K562 (cell line): ENCODE measurements around the gene RIPK3. TPM values are rescaled to one million over a fixed set of nuclear protein-coding genes. Genes with fewer than 3 reads are reported as not detected.

Experiments used
- ATAC-seq: fragments of 200-7000 bp; cut with Tn5 transposase; 3 replicates; pipeline ENCODE4 v1.9.1; 2020; ENCODE audit warnings: moderate library complexity
- BruUV-seq: library from RNA; stranded (reverse); fragments of 400-500 nt; replicated peaks from 2 replicates; lab custom pipeline; 2021; lab: Mats Ljungman, UMichigan
- CTCF ChIA-PET: fragments of 300-600 bp; formaldehyde crosslinking; extraction: SDS; loops from one replicate; lab custom pipeline; 2021; ENCODE audit warnings: low intra/inter-chr PET ratio; lab: Yijun Ruan, JAX
- POLR2A ChIA-PET: fragments of 300-600, 350-650 bp; sonication (Branson Sonifier 250); formaldehyde crosslinking; extraction: SDS; loops from one replicate; lab custom pipeline; 2021; ENCODE audit warnings: antibody characterized with exemption, inconsistent platforms; lab: Yijun Ruan, JAX
- DNase-seq, 4 experiments: peaks; one replicate each; pipeline versions ENCODE4 v3.0.0 to v3.0.0-alpha.2; 2011 to 2018; ENCODE audit warnings: low spot score in 3 of 4, mixed read lengths in 3 of 4; ENCODE audit errors: extremely low read depth in 1 of 4
- FAIRE-seq: peaks from 2 replicates; lab custom pipeline; 2011; peaks lifted over from hg19 to GRCh38; lab: Jason Lieb, UNC
- H2AFZ ChIP-seq: 2 replicates; pipeline ENCODE4 v1.6.0; 2011; ENCODE audit warnings: low read depth, low read length, control low read depth, inconsistent platforms
- H3K27ac ChIP-seq: fragments of 200-600 bp; 3 replicates; pipeline ENCODE4 v1.8.0; 2011; ENCODE audit warnings: low read depth, mild to moderate bottlenecking, control low read depth, inconsistent platforms, low read length, moderate library complexity, mixed read lengths; ENCODE audit errors: extremely low read depth
- H3K27me3 ChIP-seq, 2 experiments: fragments of 300-600 bp in 1 of 2; 2 replicates in 1 of 2; 3 replicates in 1 of 2; pipeline versions ENCODE4 v1.6.0 to v1.8.0; 2011; ENCODE audit warnings: inconsistent platforms in 2 of 2, low read length in 2 of 2, mild to moderate bottlenecking in 1 of 2, mixed read lengths in 1 of 2, moderate library complexity in 1 of 2; ENCODE audit not compliant: control insufficient read depth in 2 of 2, insufficient read depth in 2 of 2
- H3K36me3 ChIP-seq: fragments of 300-600 bp; 3 replicates; pipeline ENCODE4 v1.8.0; 2011; ENCODE audit warnings: mild to moderate bottlenecking, low read length, inconsistent platforms; ENCODE audit not compliant: control insufficient read depth, insufficient read depth
- H3K4me1 ChIP-seq, 2 experiments: fragments of 200-600 bp in 1 of 2; replicated peaks in 1 of 2; 2 replicates in 1 of 2; 3 replicates in 1 of 2; pipeline versions ENCODE4 v1.5.1 to v1.8.0; 2011; ENCODE audit warnings: inconsistent platforms in 2 of 2, low read length in 2 of 2, mild to moderate bottlenecking in 1 of 2, mixed read lengths in 1 of 2, moderate library complexity in 1 of 2; ENCODE audit not compliant: control insufficient read depth in 2 of 2, insufficient read depth in 2 of 2
- H3K4me2 ChIP-seq: 2 replicates; pipeline ENCODE4 v1.6.1; 2011; ENCODE audit warnings: low read length, control low read depth, inconsistent platforms, mixed read lengths; ENCODE audit not compliant: insufficient read depth
- H3K4me3 ChIP-seq: fragments of 200-600 bp; sonication (generic), shearing (Covaris generic); 2 replicates; pipeline ENCODE4 v1.5.1; 2016; ENCODE audit warnings: control low read depth, inconsistent platforms
- H3K79me2 ChIP-seq: fragments of 200-600 bp; 3 replicates; pipeline ENCODE4 v1.8.0; 2011; ENCODE audit warnings: low read length, inconsistent platforms; ENCODE audit not compliant: control insufficient read depth, insufficient read depth
- H3K9ac ChIP-seq, 2 experiments: 2 replicates each; pipeline versions ENCODE4 v1.6.0 to v1.6.1; 2011; ENCODE audit warnings: low read depth in 2 of 2, low read length in 2 of 2, control low read depth in 1 of 2, inconsistent platforms in 1 of 2, mild to moderate bottlenecking in 1 of 2, mixed read lengths in 1 of 2; ENCODE audit not compliant: insufficient read depth in 1 of 2
- H3K9me1 ChIP-seq: one replicate; pipeline ENCODE4 v1.6.0; 2011; ENCODE audit warnings: inconsistent platforms, mild to moderate bottlenecking, low read length, moderate library complexity; ENCODE audit not compliant: control insufficient read depth, insufficient read depth
- H3K9me3 ChIP-seq: replicated peaks from 2 replicates; pipeline ENCODE4 v1.5.1; 2011; ENCODE audit warnings: low read depth, low read length, inconsistent platforms; ENCODE audit not compliant: control insufficient read depth, insufficient read depth
- H4K20me1 ChIP-seq: replicated peaks from 2 replicates; pipeline ENCODE4 v1.6.1; 2011; ENCODE audit warnings: low read length, inconsistent platforms, mixed read lengths; ENCODE audit not compliant: control insufficient read depth, insufficient read depth
- HSF4 ChIP-seq: fragments of 250-450 bp; sonication (Bioruptor Pico); IDR thresholded peaks from 2 replicates; pipeline ENCODE4 v2.1.2; 2022; ENCODE audit warnings: mild to moderate bottlenecking, moderate library complexity, borderline replicate concordance
- MCM3 ChIP-seq: fragments of 450-650 bp; IDR thresholded peaks from 2 replicates; pipeline ENCODE4 v1.6.1; 2016
- SAP30 ChIP-seq: fragments of 200-600 bp; sonication (generic); IDR thresholded peaks from 2 replicates; pipeline ENCODE4 v1.6.1; 2012; ENCODE audit warnings: borderline replicate concordance, low read depth, mild to moderate bottlenecking, moderate library complexity, low read length, control low read depth, inconsistent platforms; ENCODE audit not compliant: insufficient read depth, poor library complexity, severe bottlenecking
- ZFP30 ChIP-seq: fragments of 250-450 bp; sonication (Bioruptor Pico); IDR thresholded peaks from 2 replicates; pipeline ENCODE4 v1.8.0; 2022; ENCODE audit warnings: moderate library complexity, mild to moderate bottlenecking, inconsistent platforms, borderline replicate concordance
- ZNF347 ChIP-seq: fragments of 450-650 bp; formaldehyde crosslinking; IDR thresholded peaks from 2 replicates; pipeline ENCODE4 v1.4.0; 2020; ENCODE audit warnings: low read depth, mild to moderate bottlenecking, moderate library complexity
- ZNF586 ChIP-seq: fragments of 450-650 bp; formaldehyde crosslinking; conservative IDR thresholded peaks from 2 replicates; pipeline ENCODE4 v1.4.0; 2020; ENCODE audit warnings: mild to moderate bottlenecking, moderate library complexity
- ZNF778 ChIP-seq: fragments of 450-650 bp; formaldehyde crosslinking; IDR thresholded peaks from 2 replicates; pipeline ENCODE4 v1.4.0; 2020; ENCODE audit warnings: mild to moderate bottlenecking, moderate library complexity
- WGBS: fragments of 100-300 bp; shearing (Covaris generic); methylation state at CpG from one replicate; pipeline ENCODE4 v1.1.6; 2016; ENCODE audit warnings: low coverage, mixed read lengths; ENCODE audit not compliant: insufficient coverage; ENCODE audit errors: missing lambda C conversion rate; 5-methylcytosine and 5-hydroxymethylcytosine counted together
- in situ Hi-C: fragments of 300-500 bp; cut with MboI; formaldehyde crosslinking; loops from 4 replicates; pipeline ENCODE4 v1.15.0; 2018; ENCODE audit warnings: inconsistent platforms, mixed read lengths
- intact Hi-C: fragments of 100-400 bp; cut with micrococcal nuclease; formaldehyde crosslinking; loops from 2 replicates; pipeline ENCODE4 v1.14.2; 2022
- polyA plus RNA-seq, 8 experiments: library from polyadenylated mRNA; depleted of rRNA in 4 of 8; stranded (reverse) in 5 of 8; unstranded in 3 of 8; fragments of >200 nt; fragmentation: Nextera tagmentation in 2 of 8; fragmentation: Illumina TruSeq in 1 of 8; extraction: Ambion mirVana in 2 of 8; extraction: Trizol in 1 of 8; gene quantifications; 2 replicates each; pipeline versions ENCODE4 v1.2.1 to v1.2.3, GENCODE V29; 2011 to 2014; ENCODE audit warnings: inconsistent platforms in 1 of 8, missing spikeins in 1 of 8
- total RNA-seq, 7 experiments: library from RNA; depleted of rRNA in 6 of 7; stranded (reverse); fragments of >200 nt in 6 of 7; fragmentation: Illumina TruSeq in 2 of 7; extraction: Trizol in 2 of 7; gene quantifications; 2 replicates each; pipeline versions ENCODE4 v1.2.1 to v1.2.3, GENCODE V29; 2011 to 2021; ENCODE audit warnings: low replicate concordance in 1 of 7

RIPK3 gene
- total and polyA plus RNA-seq, 9 of the 15 experiments (the other 6 are each of a cell fraction or from before 2014, with no cell fraction given): 0.03 to 0.43 (median 0.28) TPM; not detected in 3

DNA sequence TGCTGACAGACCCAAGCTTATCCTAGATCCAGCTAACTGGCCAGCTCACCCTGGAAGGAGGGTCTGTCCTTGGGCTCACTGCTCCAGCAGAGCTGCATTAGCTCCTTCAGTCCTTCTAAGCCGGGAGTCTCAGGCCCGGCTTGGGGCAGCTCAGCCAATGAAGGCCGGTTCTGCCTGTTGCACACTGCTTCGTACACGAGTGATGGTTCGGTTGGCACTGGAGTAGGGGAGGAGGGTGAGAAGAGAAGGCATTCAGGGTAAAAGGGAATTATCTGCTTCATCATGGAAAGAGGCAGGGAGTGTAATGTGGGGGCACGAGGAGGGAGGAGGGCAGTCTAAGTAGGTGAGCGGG is 2.0 kb downstream of the RIPK3 start:
- FAIRE-seq (no peak), ATAC-seq (no peak), DNase-seq (no peak)
- Histone ChIP-seq H3K9me3 (no peaks in the 10 kb centered on the region), H4K20me1 (no peaks in the 10 kb centered on the region), H3K27me3 (peaks cover 0 to 9% of the 10 kb centered on the region in 2 experiments; a peak in 1 of 5 replicates), H3K27ac (no peak overlapping the region), H3K4me1 (peaks cover 1 to 30% of the 10 kb centered on the region in 2 experiments; a peak in 4 of 5 replicates), H3K4me2 (no peak overlapping the region), H2AFZ (no peak overlapping the region), H3K9ac (no peak overlapping the region), H3K36me3 (no peaks in the 10 kb centered on the region), H3K9me1 (no peaks in the 10 kb centered on the region), H3K79me2 (no peaks in the 10 kb centered on the region), H3K4me3 (no peak overlapping the region)
- intact Hi-C loops (no loop called here), in situ Hi-C loops (loop anchor here (25.0 kb wide), 1 partner anchor 350 kb away; no protein-coding TSS in a partner anchor)
- POLR2A ChIA-PET: interaction anchor here (0.8 to 1.5 kb wide), 4 partner anchors 75 to 103 kb away, joined by 4 to 7 read pairs (median 6); partner anchors contain the start of genes KHNYN and TGM1
- BruUV-seq: no TSS peak
- CTCF ChIA-PET: no interaction called here
- TF ChIP-seq ZNF586 (CRISPR knock-in tag) (no peak), ZNF347 (CRISPR knock-in tag) (no peak), SAP30 (no peak), ZNF778 (CRISPR knock-in tag) (no peak), HSF4 (CRISPR knock-in tag) (no peak), MCM3 (no peak), ZFP30 (no peak)
- WGBS: 35% methylated on average over 8 of the region's 8 CpGs
